ENCODE measurements around the gene TMA7. TPM values are rescaled to one million over a fixed set of nuclear protein-coding genes. Genes with fewer than 3 reads are reported as not detected.

Gene TMA7
- total RNA-seq, 1 donor from 2014 or later = 169 TPM

GRCh38 chr3:48446043-48446424 lies 6.0 kb downstream of the TMA7 start:
- peaks cover 30% of the 10 kb centered on the region for H3K4me1 ChIP-seq
- H3K4me3 ChIP-seq = peak overlapping the region; percentile 64
- no peak for DNase-seq
- TF ChIP-seq, protein P1, sequence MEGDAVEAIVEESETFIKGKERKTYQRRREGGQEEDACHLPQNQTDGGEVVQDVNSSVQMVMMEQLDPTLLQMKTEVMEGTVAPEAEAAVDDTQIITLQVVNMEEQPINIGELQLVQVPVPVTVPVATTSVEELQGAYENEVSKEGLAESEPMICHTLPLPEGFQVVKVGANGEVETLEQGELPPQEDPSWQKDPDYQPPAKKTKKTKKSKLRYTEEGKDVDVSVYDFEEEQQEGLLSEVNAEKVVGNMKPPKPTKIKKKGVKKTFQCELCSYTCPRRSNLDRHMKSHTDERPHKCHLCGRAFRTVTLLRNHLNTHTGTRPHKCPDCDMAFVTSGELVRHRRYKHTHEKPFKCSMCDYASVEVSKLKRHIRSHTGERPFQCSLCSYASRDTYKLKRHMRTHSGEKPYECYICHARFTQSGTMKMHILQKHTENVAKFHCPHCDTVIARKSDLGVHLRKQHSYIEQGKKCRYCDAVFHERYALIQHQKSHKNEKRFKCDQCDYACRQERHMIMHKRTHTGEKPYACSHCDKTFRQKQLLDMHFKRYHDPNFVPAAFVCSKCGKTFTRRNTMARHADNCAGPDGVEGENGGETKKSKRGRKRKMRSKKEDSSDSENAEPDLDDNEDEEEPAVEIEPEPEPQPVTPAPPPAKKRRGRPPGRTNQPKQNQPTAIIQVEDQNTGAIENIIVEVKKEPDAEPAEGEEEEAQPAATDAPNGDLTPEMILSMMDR (IDR thresholded peaks at IDR 0.05) = no peak
- no peak for ATAC-seq
- peaks cover 37% of the 10 kb centered on the region for H3K36me3 ChIP-seq
- H3K27me3 ChIP-seq = no peaks in the 10 kb centered on the region
- H3K9me3 ChIP-seq = no peaks in the 10 kb centered on the region
- H3K27ac ChIP-seq = peak overlapping the region; percentile 87
- intact Hi-C loops (cut with DNase I) = no loop called here

DNA sequence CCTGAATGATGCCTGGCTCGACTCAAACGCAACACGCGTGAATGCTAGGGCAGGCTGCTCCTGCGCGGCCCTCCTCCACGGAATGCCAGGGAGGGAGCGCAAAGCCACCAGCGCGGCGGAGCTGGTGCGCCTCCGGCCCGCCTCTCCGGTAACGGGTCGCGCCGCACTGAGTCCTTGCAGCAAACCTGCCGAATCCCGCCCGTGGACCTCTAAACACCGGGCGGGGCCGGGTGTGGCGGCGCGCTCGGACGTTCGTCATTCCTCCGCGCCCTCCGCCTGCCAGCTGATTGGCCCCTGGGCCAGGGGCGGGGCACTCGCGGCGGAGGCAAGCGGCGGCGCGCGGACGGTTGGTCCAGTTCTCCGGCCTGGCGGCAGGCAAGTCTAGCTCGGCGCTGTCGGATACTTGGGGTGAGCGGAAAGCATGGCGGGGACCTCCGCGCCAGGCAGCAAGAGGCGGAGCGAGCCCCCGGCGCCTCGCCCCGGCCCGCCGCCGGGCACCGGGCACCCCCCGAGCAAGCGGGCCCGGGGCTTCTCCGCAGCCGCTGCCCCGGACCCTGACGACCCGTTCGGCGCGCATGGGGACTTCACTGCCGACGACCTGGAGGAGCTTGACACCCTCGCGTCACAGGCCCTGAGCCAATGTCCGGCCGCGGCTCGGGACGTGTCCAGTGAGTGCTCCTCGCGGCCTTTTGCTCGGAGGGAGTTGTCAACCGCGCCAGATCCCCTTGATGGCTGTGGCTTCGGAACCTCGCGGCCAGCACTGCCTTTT lies 6.6 kb downstream of the TMA7 start, which contains the start of gene ATRIP:
Gene ATRIP (plus strand): TSS at position 313 of the 769 bp plus-strand sequence. CDS start 109 bp downstream, at position 422.
- TF ChIP-seq, protein P1 (IDR thresholded peaks at IDR 0.05) = no peak
- ATAC-seq = peak; percentile 99
- peak; percentile 96 for DNase-seq
- intact Hi-C loops (cut with DNase I) = no loop called here
- Histone ChIP-seq H3K27ac (peak within 1 kb of the TSS; percentile 87), H3K27me3 (no peaks in the 10 kb centered on the region), H3K4me3 (peak within 1 kb of the TSS; percentile 64), H3K9me3 (no peaks in the 10 kb centered on the region), H3K4me1 (peaks cover 24% of the 10 kb centered on the region), H3K36me3 (peaks cover 39% of the 10 kb centered on the region)

DNA sequence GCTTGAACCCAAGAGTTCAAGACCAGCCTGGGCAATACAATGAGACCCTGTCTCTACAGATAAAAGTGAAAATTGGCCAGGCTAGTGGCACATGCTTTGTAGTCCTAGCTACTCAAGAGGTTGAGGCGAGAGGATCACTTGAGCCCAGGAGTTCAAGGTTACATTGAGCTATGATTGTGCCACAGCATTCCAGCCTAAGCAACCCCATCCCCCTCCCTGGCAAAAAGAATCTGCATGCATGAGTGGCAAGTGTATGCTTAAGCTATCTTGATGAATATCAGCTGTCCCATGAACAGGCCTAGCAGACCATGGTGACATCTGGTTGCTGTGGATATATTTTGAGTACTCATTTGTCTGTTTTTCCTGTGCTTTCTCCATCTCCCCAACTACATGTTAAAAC lies 11.2 kb downstream of the TMA7 start:
- H3K27ac ChIP-seq = no peak overlapping the region
- H3K36me3 ChIP-seq = peaks cover 53% of the 10 kb centered on the region
- ATAC-seq (no peak), DNase-seq (no peak)
- no peak overlapping the region for H3K4me3 ChIP-seq
- intact Hi-C loops (cut with DNase I) = no loop called here
- no peaks in the 10 kb centered on the region for H3K9me3 ChIP-seq
- H3K27me3 ChIP-seq = no peaks in the 10 kb centered on the region
- H3K4me1 ChIP-seq = peaks cover 11% of the 10 kb centered on the region
- TF ChIP-seq, protein P1 (IDR thresholded peaks at IDR 0.05) = no peak

DNA sequence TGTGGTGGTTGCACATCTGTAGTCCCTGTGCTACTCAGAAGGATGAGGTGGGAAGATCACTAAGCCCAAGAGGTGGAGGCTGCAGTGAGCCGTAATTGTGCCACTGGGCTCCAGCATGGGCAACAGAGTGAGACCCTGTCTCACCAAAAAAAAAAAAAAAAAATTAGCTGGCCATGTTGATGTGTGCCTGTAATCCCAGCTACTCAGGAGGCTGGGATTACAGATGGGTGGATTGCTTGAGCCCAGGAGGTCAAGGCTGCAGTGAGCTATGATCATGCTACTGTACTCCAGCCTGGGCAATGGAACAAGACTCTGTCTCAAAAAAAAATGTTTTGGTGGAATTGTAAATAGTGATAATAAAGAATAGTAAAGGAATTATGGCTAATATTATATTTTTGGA lies 16.4 kb downstream of the TMA7 start:
- no peak for ATAC-seq
- Histone ChIP-seq H3K27me3 (no peaks in the 10 kb centered on the region), H3K4me1 (no peaks in the 10 kb centered on the region), H3K36me3 (peaks cover 100% of the 10 kb centered on the region), H3K27ac (no peak overlapping the region), H3K9me3 (no peaks in the 10 kb centered on the region), H3K4me3 (no peak overlapping the region)
- TF ChIP-seq, protein P1 (IDR thresholded peaks at IDR 0.05) = no peak
- intact Hi-C loops (cut with DNase I) = no loop called here
- DNase-seq = no peak

- Histone ChIP-seq H3K27me3 (no peaks in the 10 kb centered on the region), H3K9me3 (no peaks in the 10 kb centered on the region), H3K4me1 (no peaks in the 10 kb centered on the region), H3K27ac (no peak overlapping the region), H3K4me3 (no peak overlapping the region), H3K36me3 (peaks cover 71% of the 10 kb centered on the region)
- no peak for DNase-seq
- intact Hi-C loops (cut with DNase I) = no loop called here
- TF ChIP-seq, protein P1 (IDR thresholded peaks at IDR 0.05) = no peak
- no peak for ATAC-seq
Measured at GRCh38 chr3:48459331-48459730, 19.3 kb downstream of the TMA7 start.
